GM12878 (cell line): ENCODE results near the gene FSTL4. TPM values are rescaled to one million over a fixed set of nuclear protein-coding genes. Genes with fewer than 3 reads are reported as not detected.

Experiments used
- ATAC-seq: fragments of 200-7000 bp; cut with Tn5 transposase; 3 replicates; pipeline ENCODE4 v1.9.1; 2020; ENCODE audit warnings: mild to moderate bottlenecking, moderate library complexity
- BruUV-seq: library from RNA; stranded (reverse); fragments of 400-500 nt; replicated peaks from 2 replicates; lab custom pipeline; 2021; lab: Mats Ljungman, UMichigan
- CTCF ChIA-PET: fragments of 300-600 bp; sonication (Branson Sonifier 250); formaldehyde crosslinking; extraction: SDS; loops from one replicate; lab custom pipeline; 2021; ENCODE audit warnings: inconsistent platforms; lab: Yijun Ruan, JAX
- POLR2A ChIA-PET: fragments of 350-600 bp; formaldehyde crosslinking; extraction: SDS; loops from one replicate; lab custom pipeline; 2021; ENCODE audit warnings: inconsistent platforms; lab: Charles Lee
- RAD21 ChIA-PET: fragments of 300-600 bp; sonication (Branson Sonifier 250); formaldehyde crosslinking; loops from one replicate; lab custom pipeline; 2023; ENCODE audit warnings: antibody characterized with exemption; ENCODE audit not compliant: unreplicated experiment; lab: Charles Lee
- SMC1A ChIA-PET: fragments of 300-600 bp; sonication (Branson Sonifier 250); formaldehyde crosslinking; loops from one replicate; lab custom pipeline; 2023; ENCODE audit not compliant: unreplicated experiment, uncharacterized antibody; lab: Charles Lee
- DNase-seq: peaks from one replicate; pipeline ENCODE4 v3.0.0-alpha.2; 2011; ENCODE audit warnings: low read depth, low spot score
- FAIRE-seq: peaks from 3 replicates; lab custom pipeline; 2011; peaks lifted over from hg19 to GRCh38; lab: Jason Lieb, UNC
- H2AFZ ChIP-seq: 2 replicates; pipeline ENCODE4 v1.6.0; 2011; ENCODE audit warnings: low read depth, low read length, control low read depth; ENCODE audit not compliant: control insufficient read depth
- H3K27ac ChIP-seq: 2 replicates; pipeline ENCODE4 v1.5.1; 2011; ENCODE audit warnings: control low read depth; ENCODE audit not compliant: control insufficient read depth, insufficient read depth
- H3K27me3 ChIP-seq, 2 experiments: replicated peaks in 1 of 2; 2 replicates each; pipeline versions ENCODE4 v1.6.0 to v1.6.1; 2011; ENCODE audit warnings: low read length in 1 of 2; ENCODE audit not compliant: control insufficient read depth in 2 of 2, insufficient read depth in 2 of 2
- H3K36me3 ChIP-seq, 2 experiments: 2 replicates each; pipeline ENCODE4 v1.5.1; 2011; ENCODE audit warnings: low read length in 1 of 2; ENCODE audit not compliant: control insufficient read depth in 2 of 2, insufficient read depth in 2 of 2
- H3K4me1 ChIP-seq: 2 replicates; pipeline ENCODE4 v1.6.1; 2011; ENCODE audit warnings: mild to moderate bottlenecking, low read length, moderate library complexity, mixed read lengths; ENCODE audit not compliant: control insufficient read depth, insufficient read depth
- H3K4me2 ChIP-seq: 2 replicates; pipeline ENCODE4 v1.6.0; 2011; ENCODE audit warnings: control low read depth; ENCODE audit not compliant: control insufficient read depth, insufficient read depth
- H3K4me3 ChIP-seq: fragments of 200-600 bp; sonication (generic); 2 replicates; pipeline ENCODE4 v1.5.1; 2016
- H3K79me2 ChIP-seq: 2 replicates; pipeline ENCODE4 v1.6.0; 2011; ENCODE audit warnings: low read length; ENCODE audit not compliant: control insufficient read depth, insufficient read depth
- H3K9ac ChIP-seq: 2 replicates; pipeline ENCODE4 v1.8.0; 2011; ENCODE audit warnings: low read length, control low read depth, mixed read lengths; ENCODE audit not compliant: control insufficient read depth, insufficient read depth
- H3K9me3 ChIP-seq: replicated peaks from 3 replicates; pipeline ENCODE4 v1.5.1; 2011; ENCODE audit warnings: mild to moderate bottlenecking, low read length; ENCODE audit not compliant: control insufficient read depth, insufficient read depth
- H4K20me1 ChIP-seq: 2 replicates; pipeline ENCODE4 v1.6.0; 2011; ENCODE audit not compliant: control insufficient read depth, insufficient read depth
- BHLHE40 ChIP-seq, 2 experiments: fragments of 450-650 bp in 1 of 2; IDR thresholded peaks; 2 replicates each; pipeline ENCODE4 v1.6.1; 2011 to 2017; ENCODE audit warnings: low read depth in 2 of 2, borderline replicate concordance in 1 of 2, improper control_type of control experiment in 1 of 2, low read length in 1 of 2, mild to moderate bottlenecking in 1 of 2
- BRCA1 ChIP-seq: IDR thresholded peaks from 2 replicates; pipeline ENCODE4 v1.6.1; 2011; ENCODE audit warnings: low read depth, low read length, improper control_type of control experiment
- CBX3 ChIP-seq: fragments of 200-600 bp; sonication (generic); IDR thresholded peaks from 2 replicates; pipeline ENCODE4 v1.6.1; 2016; ENCODE audit warnings: low read depth, borderline replicate concordance
- MEF2A ChIP-seq: IDR thresholded peaks from 2 replicates; pipeline ENCODE4 v1.6.1; 2011; ENCODE audit warnings: low read depth, mild to moderate bottlenecking, low read length, moderate library complexity; ENCODE audit not compliant: insufficient read depth
- PBX3 ChIP-seq: IDR thresholded peaks from 2 replicates; pipeline ENCODE4 v1.6.1; 2011; ENCODE audit warnings: mild to moderate bottlenecking, low read depth, low read length, moderate library complexity; ENCODE audit not compliant: insufficient replicate concordance
- RB1 ChIP-seq: fragments of 450-650 bp; formaldehyde crosslinking; IDR thresholded peaks from 2 replicates; pipeline ENCODE4 v1.6.1; 2017; ENCODE audit warnings: mild to moderate bottlenecking, borderline replicate concordance
- RCOR1 ChIP-seq: conservative IDR thresholded peaks from 2 replicates; pipeline ENCODE4 v1.6.1; 2012; ENCODE audit warnings: low read depth, low read length, improper control_type of control experiment
- RELA ChIP-seq: fragments of 450-650 bp; IDR thresholded peaks from 2 replicates; pipeline ENCODE4 v1.8.0; 2014; ENCODE audit warnings: borderline replicate concordance; ENCODE audit not compliant: partially characterized antibody
- RELB ChIP-seq: fragments of 450-650 bp; IDR thresholded peaks from 2 replicates; pipeline ENCODE4 v1.6.1; 2017; ENCODE audit warnings: low read depth, mild to moderate bottlenecking, moderate library complexity
- RUNX3 ChIP-seq: IDR thresholded peaks from 2 replicates; pipeline ENCODE4 v1.6.1; 2012; ENCODE audit warnings: low read length, inconsistent platforms
- SIX5 ChIP-seq: IDR thresholded peaks from 2 replicates; pipeline ENCODE4 v1.6.1; 2011; ENCODE audit warnings: mild to moderate bottlenecking, low read depth, low read length, moderate library complexity; ENCODE audit not compliant: severe bottlenecking
- SMARCA5 ChIP-seq: fragments of 450-650 bp; IDR thresholded peaks from 2 replicates; pipeline ENCODE4 v1.6.1; 2017; ENCODE audit warnings: mild to moderate bottlenecking
- SRF ChIP-seq, 2 experiments: IDR thresholded peaks; 2 replicates each; pipeline ENCODE4 v1.6.1; 2011; ENCODE audit warnings: low read depth in 2 of 2, low read length in 2 of 2, mild to moderate bottlenecking in 1 of 2, moderate library complexity in 1 of 2
- SUZ12 ChIP-seq: fragments of 200-600 bp; sonication (generic); IDR thresholded peaks from one replicate; pipeline ENCODE4 v1.6.1; 2018; ENCODE audit warnings: antibody characterized with exemption, mild to moderate bottlenecking; ENCODE audit not compliant: unreplicated experiment
- YY1 ChIP-seq: IDR thresholded peaks from 2 replicates; pipeline ENCODE4 v1.6.1; 2011; ENCODE audit warnings: low read depth, mild to moderate bottlenecking, low read length
- ZNF384 ChIP-seq: IDR thresholded peaks from 2 replicates; pipeline ENCODE4 v1.6.1; 2012; ENCODE audit warnings: low read depth, mild to moderate bottlenecking, low read length, improper control_type of control experiment, borderline replicate concordance
- WGBS: methylation state at CpG from one replicate; pipeline ENCODE4 v1.1.6; 2016; ENCODE audit warnings: low lambda C conversion rate; ENCODE audit not compliant: insufficient replicate concordance, insufficient coverage; ENCODE audit errors: missing lambda C conversion rate; 5-methylcytosine and 5-hydroxymethylcytosine counted together
- in situ Hi-C: fragments of 300-500 bp; cut with MboI; formaldehyde crosslinking; loops from 9 replicates; pipeline ENCODE4 v1.14.3; 2018; ENCODE audit warnings: mixed read lengths
- intact Hi-C: fragments of 100-400 bp; cut with micrococcal nuclease; formaldehyde crosslinking; loops from one replicate; pipeline ENCODE4 v1.14.2; 2022; ENCODE audit not compliant: unreplicated experiment
- polyA plus RNA-seq, 11 experiments: library from polyadenylated mRNA; depleted of rRNA in 4 of 11; unstranded in 6 of 11; stranded (reverse) in 5 of 11; fragments of >200 nt; fragmentation: Nextera tagmentation in 4 of 11; fragmentation: Illumina TruSeq in 1 of 11; extraction: Ambion mirVana in 4 of 11; extraction: Trizol in 1 of 11; gene quantifications; 1 replicate in 1 of 11; 2 replicates in 10 of 11; pipeline versions ENCODE4 v1.2.1 to v1.2.3, GENCODE V29; 2011 to 2016; ENCODE audit warnings: inconsistent platforms in 2 of 11, missing spikeins in 2 of 11, low read depth in 1 of 11
- total RNA-seq, 4 experiments: library from RNA; depleted of rRNA in 3 of 4; stranded (reverse); fragments of >200 nt in 3 of 4; fragmentation: Illumina TruSeq in 1 of 4; extraction: Trizol in 1 of 4; gene quantifications; 2 replicates each; pipeline versions ENCODE4 v1.2.1 to v1.2.3, GENCODE V29; 2013 to 2021
- TF ChIP-seq, protein P1 (sequence below): fragments of 450-650 bp; IDR thresholded peaks from 2 replicates; pipeline ENCODE4 v1.6.1; 2018; ENCODE audit warnings: borderline replicate concordance, mild to moderate bottlenecking; ENCODE audit not compliant: partially characterized antibody

Gene FSTL4
- total and polyA plus RNA-seq, 10 of the 15 experiments (the other 5 are each of a cell fraction or from before 2014, with no cell fraction given), result 0.01 to 0.79 (median 0.21) TPM; not detected in 6

DNA sequence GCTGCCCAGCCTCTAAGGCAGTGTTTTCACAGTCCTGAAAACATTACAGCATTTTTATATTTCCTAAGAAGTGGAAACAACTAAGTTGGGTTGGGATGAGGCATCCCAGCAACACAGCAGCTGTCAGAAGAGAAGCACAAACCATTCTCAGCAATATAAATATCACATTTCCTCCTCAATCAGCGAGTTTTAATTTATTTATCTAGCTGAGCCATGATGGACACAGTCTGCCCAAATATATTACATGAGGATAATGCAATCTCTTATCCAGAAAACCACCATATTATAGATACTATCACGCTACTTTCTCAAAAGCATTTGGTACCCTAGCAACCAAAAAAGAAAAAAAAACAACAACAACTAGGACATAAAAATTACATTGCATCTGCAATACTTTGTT, 158.5 kb downstream of the FSTL4 start:
- RAD21 ChIA-PET, result no interaction called here
- Histone ChIP-seq H3K36me3 (no peaks in the 10 kb centered on the region), H4K20me1 (no peaks in the 10 kb centered on the region), H3K4me3 (no peak overlapping the region), H3K9me3 (no peaks in the 10 kb centered on the region), H3K79me2 (no peaks in the 10 kb centered on the region), H3K4me1 (no peaks in the 10 kb centered on the region), H3K27ac (no peak overlapping the region), H3K4me2 (no peak overlapping the region), H3K27me3 (no peaks in the 10 kb centered on the region; a peak in 2 of 4 replicates), H2AFZ (no peak overlapping the region), H3K9ac (no peak overlapping the region)
- in situ Hi-C loops, result no loop called here
- CTCF ChIA-PET, result no interaction called here
- POLR2A ChIA-PET, result no interaction called here
- WGBS, result 25% methylated on average over 2 of the region's 2 CpGs
- intact Hi-C loops, result no loop called here
- ATAC-seq (no peak), FAIRE-seq (no peak), DNase-seq (no peak)
- no TSS peak for BruUV-seq
- SMC1A ChIA-PET, result no interaction called here
- TF ChIP-seq, protein P1, sequence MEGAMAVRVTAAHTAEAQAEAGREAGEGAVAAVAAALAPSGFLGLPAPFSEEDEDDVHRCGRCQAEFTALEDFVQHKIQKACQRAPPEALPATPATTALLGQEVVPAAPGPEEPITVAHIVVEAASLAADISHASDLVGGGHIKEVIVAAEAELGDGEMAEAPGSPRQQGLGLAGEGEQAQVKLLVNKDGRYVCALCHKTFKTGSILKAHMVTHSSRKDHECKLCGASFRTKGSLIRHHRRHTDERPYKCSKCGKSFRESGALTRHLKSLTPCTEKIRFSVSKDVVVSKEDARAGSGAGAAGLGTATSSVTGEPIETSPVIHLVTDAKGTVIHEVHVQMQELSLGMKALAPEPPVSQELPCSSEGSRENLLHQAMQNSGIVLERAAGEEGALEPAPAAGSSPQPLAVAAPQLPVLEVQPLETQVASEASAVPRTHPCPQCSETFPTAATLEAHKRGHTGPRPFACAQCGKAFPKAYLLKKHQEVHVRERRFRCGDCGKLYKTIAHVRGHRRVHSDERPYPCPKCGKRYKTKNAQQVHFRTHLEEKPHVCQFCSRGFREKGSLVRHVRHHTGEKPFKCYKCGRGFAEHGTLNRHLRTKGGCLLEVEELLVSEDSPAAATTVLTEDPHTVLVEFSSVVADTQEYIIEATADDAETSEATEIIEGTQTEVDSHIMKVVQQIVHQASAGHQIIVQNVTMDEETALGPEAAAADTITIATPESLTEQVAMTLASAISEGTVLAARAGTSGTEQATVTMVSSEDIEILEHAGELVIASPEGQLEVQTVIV, result no peak
- TF ChIP-seq BHLHE40 (IDR thresholded peaks at IDR 0.05; ENCODE audit: borderline replicate concordance in 1 of 2, low read depth in 2 of 2, low read length in 1 of 2) (no peak), RCOR1 (no peak), SUZ12 (no peak), CBX3 (no peak), RELA (no peak), SMARCA5 (no peak), SIX5 (no peak), SRF (IDR thresholded peaks at IDR 0.05; ENCODE audit: low read depth in 2 of 2, low read length in 2 of 2) (no peak), RUNX3 (no peak), YY1 (no peak), BRCA1 (no peak), PBX3 (no peak), MEF2A (no peak), RB1 (no peak), ZNF384 (no peak), RELB (no peak)
- TF ChIP-seq, all 136 proteins: peak for 0
